Neural cell (in vitro differentiated cells): ENCODE measurements around the gene IFNLR1. TPM values are rescaled to one million over a fixed set of nuclear protein-coding genes. Genes with fewer than 3 reads are reported as not detected.

Source experiments
- H2AFZ ChIP-seq: fragments of 200-600, 300-800 bp; sonication (generic), shearing (Covaris generic); 2 replicates; pipeline ENCODE4 v1.6.0; 2014; ENCODE audit warnings: low read depth, mild to moderate bottlenecking, antibody characterized with exemption, low read length, moderate library complexity
- H3F3A ChIP-seq: fragments of 200-600 bp; shearing (Covaris generic); 2 replicates; pipeline ENCODE4 v1.6.1; 2016; ENCODE audit warnings: mild to moderate bottlenecking, moderate library complexity, mixed read lengths, antibody characterized with exemption, low read length; ENCODE audit not compliant: insufficient read depth, poor library complexity, severe bottlenecking
- H3K27ac ChIP-seq: fragments of 200-600, 300-800 bp; sonication (generic), shearing (Covaris generic); 2 replicates; pipeline ENCODE4 v1.5.1; 2014; ENCODE audit warnings: mild to moderate bottlenecking, low read length, moderate library complexity
- H3K27me3 ChIP-seq: fragments of 300-800, 200-600 bp; sonication (generic), shearing (Covaris generic); 2 replicates; pipeline ENCODE4 v1.6.0; 2014; ENCODE audit warnings: mild to moderate bottlenecking, low read depth, low read length, moderate library complexity; ENCODE audit not compliant: insufficient read depth
- H3K36me3 ChIP-seq: fragments of 300-800, 200-600 bp; sonication (generic), shearing (Covaris generic); 2 replicates; pipeline ENCODE4 v1.5.1; 2014; ENCODE audit warnings: mild to moderate bottlenecking, antibody characterized with exemption, low read length, moderate library complexity; ENCODE audit not compliant: insufficient read depth
- H3K4me2 ChIP-seq: fragments of 300-800, 200-600 bp; sonication (generic), shearing (Covaris generic); 2 replicates; pipeline ENCODE4 v1.6.0; 2014; ENCODE audit warnings: mild to moderate bottlenecking, low read length
- H3K4me3 ChIP-seq: fragments of 300-800, 200-600 bp; sonication (generic), shearing (Covaris generic); 2 replicates; pipeline ENCODE4 v1.5.1; 2014; ENCODE audit warnings: mild to moderate bottlenecking, low read length, moderate library complexity
- H3K79me2 ChIP-seq: fragments of 200-600 bp; shearing (Covaris generic); replicated peaks from 2 replicates; pipeline ENCODE4 v1.6.0; 2014; ENCODE audit warnings: mild to moderate bottlenecking, low read length, moderate library complexity; ENCODE audit not compliant: insufficient read depth
- H3K9ac ChIP-seq: fragments of 300-800, 200-600 bp; sonication (generic), shearing (Covaris generic); 2 replicates; pipeline ENCODE4 v1.6.1; 2016; ENCODE audit warnings: mild to moderate bottlenecking, low read length, mixed read lengths
- H3K9me2 ChIP-seq: fragments of 200-600 bp; shearing (Covaris generic); 2 replicates; pipeline ENCODE4 v1.6.1; 2016; ENCODE audit warnings: mild to moderate bottlenecking, low read length, mixed read lengths; ENCODE audit not compliant: insufficient read depth
- H3K9me3 ChIP-seq: fragments of 200-600, 300-800 bp; sonication (generic), shearing (Covaris generic); 2 replicates; pipeline ENCODE4 v1.6.1; 2016; ENCODE audit warnings: mild to moderate bottlenecking, mixed run types, low read length, moderate library complexity, mixed read lengths
- H4K20me1 ChIP-seq: fragments of 200-600 bp; shearing (Covaris generic); 2 replicates; pipeline ENCODE4 v1.6.1; 2016; ENCODE audit warnings: mild to moderate bottlenecking, mixed run types; ENCODE audit not compliant: insufficient read depth
- CTCF ChIP-seq: fragments of 450-650 bp; IDR thresholded peaks from 2 replicates; pipeline ENCODE4 v1.5.1; 2014; ENCODE audit warnings: antibody characterized with exemption, mild to moderate bottlenecking, moderate library complexity; ENCODE audit not compliant: poor library complexity, severe bottlenecking
- EP300 ChIP-seq: fragments of 450-650 bp; conservative IDR thresholded peaks from 2 replicates; pipeline ENCODE4 v1.6.1; 2014; ENCODE audit warnings: antibody characterized with exemption, mild to moderate bottlenecking, moderate library complexity; ENCODE audit not compliant: poor library complexity, severe bottlenecking
- EZH2 ChIP-seq: fragments of 200-600, 300-800 bp; shearing (Covaris generic), sonication (generic); IDR thresholded peaks from 2 replicates; pipeline ENCODE4 v1.6.1; 2014; ENCODE audit warnings: antibody characterized with exemption, low read length, borderline replicate concordance, mild to moderate bottlenecking; ENCODE audit not compliant: insufficient read depth, poor library complexity, severe bottlenecking
- MXI1 ChIP-seq: fragments of 450-650 bp; conservative IDR thresholded peaks from 2 replicates; pipeline ENCODE4 v1.6.1; 2014; ENCODE audit warnings: antibody characterized with exemption, mild to moderate bottlenecking; ENCODE audit not compliant: poor library complexity, severe bottlenecking
- POLR2AphosphoS5 ChIP-seq: IDR thresholded peaks from 2 replicates; pipeline ENCODE4 v1.6.1; 2012
- RAD21 ChIP-seq: fragments of 450-650 bp; conservative IDR thresholded peaks from 2 replicates; pipeline ENCODE4 v1.6.1; 2014; ENCODE audit warnings: antibody characterized with exemption, mild to moderate bottlenecking, moderate library complexity
- SMC3 ChIP-seq: fragments of 450-650 bp; conservative IDR thresholded peaks from 2 replicates; pipeline ENCODE4 v1.6.1; 2014; ENCODE audit warnings: antibody characterized with exemption, mild to moderate bottlenecking, moderate library complexity; ENCODE audit not compliant: poor library complexity
- TAF1 ChIP-seq: IDR thresholded peaks from 2 replicates; pipeline ENCODE4 v1.6.1; 2012; ENCODE audit warnings: low read depth
- polyA plus RNA-seq: library from polyadenylated mRNA; depleted of rRNA; stranded (reverse); fragments of >200 nt; gene quantifications from 2 replicates; pipeline ENCODE4 v1.2.3, GENCODE V29; 2014
- TF ChIP-seq, protein P1 (sequence below): IDR thresholded peaks from 2 replicates; pipeline ENCODE4 v1.6.1; 2012; ENCODE audit warnings: borderline replicate concordance

The IFNLR1 gene
- polyA plus RNA-seq, 1 donor from 2014 or later, result 0.32 TPM

- TF ChIP-seq SMC3 (no peak), TAF1 (no peak), EZH2 (no peak), EP300 (no peak), RAD21 (no peak), MXI1 (no peak), POLR2AphosphoS5 (no peak), CTCF (no peak)
- TF ChIP-seq, protein P1, sequence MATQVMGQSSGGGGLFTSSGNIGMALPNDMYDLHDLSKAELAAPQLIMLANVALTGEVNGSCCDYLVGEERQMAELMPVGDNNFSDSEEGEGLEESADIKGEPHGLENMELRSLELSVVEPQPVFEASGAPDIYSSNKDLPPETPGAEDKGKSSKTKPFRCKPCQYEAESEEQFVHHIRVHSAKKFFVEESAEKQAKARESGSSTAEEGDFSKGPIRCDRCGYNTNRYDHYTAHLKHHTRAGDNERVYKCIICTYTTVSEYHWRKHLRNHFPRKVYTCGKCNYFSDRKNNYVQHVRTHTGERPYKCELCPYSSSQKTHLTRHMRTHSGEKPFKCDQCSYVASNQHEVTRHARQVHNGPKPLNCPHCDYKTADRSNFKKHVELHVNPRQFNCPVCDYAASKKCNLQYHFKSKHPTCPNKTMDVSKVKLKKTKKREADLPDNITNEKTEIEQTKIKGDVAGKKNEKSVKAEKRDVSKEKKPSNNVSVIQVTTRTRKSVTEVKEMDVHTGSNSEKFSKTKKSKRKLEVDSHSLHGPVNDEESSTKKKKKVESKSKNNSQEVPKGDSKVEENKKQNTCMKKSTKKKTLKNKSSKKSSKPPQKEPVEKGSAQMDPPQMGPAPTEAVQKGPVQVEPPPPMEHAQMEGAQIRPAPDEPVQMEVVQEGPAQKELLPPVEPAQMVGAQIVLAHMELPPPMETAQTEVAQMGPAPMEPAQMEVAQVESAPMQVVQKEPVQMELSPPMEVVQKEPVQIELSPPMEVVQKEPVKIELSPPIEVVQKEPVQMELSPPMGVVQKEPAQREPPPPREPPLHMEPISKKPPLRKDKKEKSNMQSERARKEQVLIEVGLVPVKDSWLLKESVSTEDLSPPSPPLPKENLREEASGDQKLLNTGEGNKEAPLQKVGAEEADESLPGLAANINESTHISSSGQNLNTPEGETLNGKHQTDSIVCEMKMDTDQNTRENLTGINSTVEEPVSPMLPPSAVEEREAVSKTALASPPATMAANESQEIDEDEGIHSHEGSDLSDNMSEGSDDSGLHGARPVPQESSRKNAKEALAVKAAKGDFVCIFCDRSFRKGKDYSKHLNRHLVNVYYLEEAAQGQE, result no peak
- Histone ChIP-seq H4K20me1 (no peaks in the 10 kb centered on the region), H3K9me3 (no peaks in the 10 kb centered on the region), H3K4me2 (no peak overlapping the region), H3K9me2 (no peaks in the 10 kb centered on the region), H3K79me2 (no peaks in the 10 kb centered on the region), H3K27ac (no peak overlapping the region), H3K4me3 (no peak overlapping the region), H3K27me3 (peaks cover 26% of the 10 kb centered on the region), H2AFZ (no peak overlapping the region), H3K9ac (no peak overlapping the region), H3F3A (no peaks in the 10 kb centered on the region), H3K36me3 (no peaks in the 10 kb centered on the region)
These were observed 3.9 kb upstream of the IFNLR1 start for GRCh38 chr1:24190983-24191461.

DNA sequence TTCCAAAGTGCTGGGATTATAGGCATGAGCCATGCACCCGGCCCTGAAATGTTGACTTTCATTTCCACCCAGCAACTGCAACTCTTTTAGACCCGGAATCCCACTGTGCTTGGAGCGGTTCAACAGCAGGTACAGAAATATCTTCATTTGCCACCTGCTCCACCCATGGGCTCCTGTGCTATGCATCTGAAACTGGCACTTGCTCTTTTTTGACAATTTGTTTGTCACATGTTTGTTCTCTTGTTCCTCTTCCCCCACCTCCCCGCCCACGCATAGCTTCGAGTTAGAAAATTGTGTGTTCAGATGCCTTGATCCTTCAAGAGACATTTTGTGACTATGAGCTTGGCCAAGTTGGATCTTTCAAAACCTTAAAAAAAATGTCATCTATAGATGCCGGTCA lies 2.4 kb upstream of the IFNLR1 start:
- Histone ChIP-seq H3K9me2 (no peaks in the 10 kb centered on the region), H3K9ac (no peak overlapping the region)

DNA sequence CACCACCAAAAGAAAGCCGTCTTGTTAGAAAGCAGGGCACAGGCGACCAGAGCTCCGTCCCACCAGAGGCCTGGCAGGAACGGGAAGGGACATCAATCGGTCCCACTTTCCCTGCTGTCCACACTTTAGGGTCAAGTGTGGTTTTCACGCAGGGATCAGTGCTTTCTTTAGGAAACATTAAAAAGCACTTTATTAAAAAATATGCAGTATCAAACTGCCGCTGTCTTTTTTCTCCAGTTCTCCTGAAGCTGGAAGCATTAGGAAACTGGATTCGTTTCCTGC lies 437 bp downstream of the IFNLR1 start:
- TF ChIP-seq, protein P1, result peak; percentile 32
- TF ChIP-seq TAF1 (no peak), EP300 (no peak), MXI1 (no peak), RAD21 (no peak)
- H3K4me3 ChIP-seq, result peak overlapping the region; percentile 66
- no peaks in the 10 kb centered on the region for H3F3A ChIP-seq
- H3K36me3 ChIP-seq, result no peaks in the 10 kb centered on the region
- H2AFZ ChIP-seq, result no peak overlapping the region
- H3K9me3 ChIP-seq, result no peaks in the 10 kb centered on the region
- no peak overlapping the region for H3K27ac ChIP-seq
- H3K27me3 ChIP-seq, result peaks cover 32% of the 10 kb centered on the region
- no peak overlapping the region for H3K4me2 ChIP-seq
- H3K9ac ChIP-seq, result peak overlapping the region; percentile 49
- no peaks in the 10 kb centered on the region for H3K79me2 ChIP-seq
- no peaks in the 10 kb centered on the region for H3K9me2 ChIP-seq
- H4K20me1 ChIP-seq, result no peaks in the 10 kb centered on the region

More for the DNA sequence above, 2.4 kb upstream of the IFNLR1 start:
- no peak for TF ChIP-seq TAF1
- no peak for TF ChIP-seq SMC3
- no peak for TF ChIP-seq EP300
- no peaks in the 10 kb centered on the region for H4K20me1 ChIP-seq
- no peaks in the 10 kb centered on the region for H3K79me2 ChIP-seq
- H3K4me2 ChIP-seq, result no peak overlapping the region
- H3F3A ChIP-seq, result no peaks in the 10 kb centered on the region
- H3K36me3 ChIP-seq, result no peaks in the 10 kb centered on the region
- H3K27me3 ChIP-seq, result peaks cover 32% of the 10 kb centered on the region
- no peak overlapping the region for H3K27ac ChIP-seq
- no peak overlapping the region for H2AFZ ChIP-seq
- H3K9me3 ChIP-seq, result no peaks in the 10 kb centered on the region
- no peak overlapping the region for H3K4me3 ChIP-seq
